ENCODE data around the gene RGS3.
"Not testable (repeated sequence)": the region's sequence is repeated elsewhere in the genome, so short reads cannot be mapped to it uniquely, and the experiment has no call there.

RGS3 gene

GRCh38 chr9:113463418-113464285 is at the start of gene RGS3:
Gene RGS3, plus strand, starts transcription at chr9:113463727. Its CDS starts 76 bp downstream, at chr9:113463803.
- DNase-seq, result no peak

GRCh38 chr9:113416149-113416721 is 47.3 kb upstream of the RGS3 start:
- no peak for DNase-seq

GRCh38 chr9:113417370-113417769 is 46.2 kb upstream of the RGS3 start:
- DNase-seq, result no peak

- no peak for DNase-seq
Observed at GRCh38 chr9:113421726-113422125, 41.8 kb upstream of the RGS3 start.

- DNase-seq, result no peak
Observed at GRCh38 chr9:113425072-113425471, 38.5 kb upstream of the RGS3 start.

GRCh38 chr9:113426701-113427100 is 36.8 kb upstream of the RGS3 start:
- no peak for DNase-seq

GRCh38 chr9:113427629-113428028 is 35.9 kb upstream of the RGS3 start:
- no peak for DNase-seq

GRCh38 chr9:113428062-113428615 is 35.4 kb upstream of the RGS3 start:
- DNase-seq, result no peak

GRCh38 chr9:113431191-113431590 is 32.3 kb upstream of the RGS3 start:
- no peak for DNase-seq

- DNase-seq, result no peak
Observed at GRCh38 chr9:113436728-113437515, 26.6 kb upstream of the RGS3 start.

GRCh38 chr9:113437716-113438115 is 25.8 kb upstream of the RGS3 start:
- DNase-seq, result not testable (repeated sequence)

- no peak for DNase-seq
Observed at GRCh38 chr9:113444736-113445135, 18.8 kb upstream of the RGS3 start.

GRCh38 chr9:113446323-113446740 is 17.2 kb upstream of the RGS3 start:
- no peak for DNase-seq

GRCh38 chr9:113449376-113449775 is 14.2 kb upstream of the RGS3 start:
- no peak for DNase-seq

- no peak for DNase-seq
Observed at GRCh38 chr9:113452113-113452605, 11.4 kb upstream of the RGS3 start.

GRCh38 chr9:113454914-113455761 is 8.4 kb upstream of the RGS3 start:
- no peak for DNase-seq

GRCh38 chr9:113456235-113456634 is 7.3 kb upstream of the RGS3 start:
- no peak for DNase-seq

GRCh38 chr9:113461285-113461684 is 2.2 kb upstream of the RGS3 start:
- DNase-seq, result no peak

- no peak for DNase-seq
Observed at GRCh38 chr9:113461943-113462342, 1.6 kb upstream of the RGS3 start.

- DNase-seq, result no peak
Observed at GRCh38 chr9:113462781-113463286, 693 bp upstream of the RGS3 start.

GRCh38 chr9:113464286-113464660 is 746 bp downstream of the RGS3 start:
- no peak for DNase-seq

GRCh38 chr9:113465599-113466140 is 2.1 kb downstream of the RGS3 start:
- DNase-seq, result no peak

All from activated effector memory CD4-positive, alpha-beta T cell treated with anti-CD3 and anti-CD28 coated beads, Interleukin-2, amount 50 U/mL, for 16 hours (primary cell).